Measurements from ENCODE around the gene P2RX3. TPM values are rescaled to one million over a fixed set of nuclear protein-coding genes. Genes with fewer than 3 reads are reported as not detected.

Gene P2RX3
- total RNA-seq, 2 donors from 2014 or later = not detected

Other genes starting within 250 kb of the P2RX3 start
- gene LRRC55, start 156.4 kb upstream of the P2RX3 start, total RNA-seq = not detected
- gene APLNR, start 101.1 kb upstream of the P2RX3 start, total RNA-seq = 10 to 100 TPM; 14.6 to 20.8 TPM
- 100 to 1,000 TPM; 175 to 185 TPM for gene TNKS1BP1, start 13.4 kb upstream of the P2RX3 start, total RNA-seq
- gene SSRP1, start 2.5 kb upstream of the P2RX3 start, total RNA-seq = 10 to 100 TPM; 41.6 to 54.4 TPM
- not detected for gene PRG3, start 42.8 kb downstream of the P2RX3 start, total RNA-seq
- gene PRG2, start 52.3 kb downstream of the P2RX3 start, total RNA-seq = under 1 TPM; 0.52 to 0.88 TPM
- 10 to 100 TPM; 72.6 to 84.7 TPM for gene SLC43A3, start 88.8 kb downstream of the P2RX3 start, total RNA-seq
- gene RTN4RL2, start 122.2 kb downstream of the P2RX3 start, total RNA-seq = 1 to 10 TPM; 2.0 to 2.9 TPM
- 10 to 100 TPM in 1 of 2 donors, 1 to 10 TPM in 1; 8.1 to 11.5 TPM for gene SLC43A1, start 177.3 kb downstream of the P2RX3 start, total RNA-seq
- gene TIMM10, start 192.4 kb downstream of the P2RX3 start, total RNA-seq = 10 to 100 TPM; 31.8 to 38.1 TPM
- gene SMTNL1, start 199.2 kb downstream of the P2RX3 start, total RNA-seq = not detected
- 10 to 100 TPM; 50.3 to 56.9 TPM for gene UBE2L6, start 229.3 kb downstream of the P2RX3 start, total RNA-seq